ENCODE results near the gene RTN4RL2.

RTN4RL2 gene

DNA sequence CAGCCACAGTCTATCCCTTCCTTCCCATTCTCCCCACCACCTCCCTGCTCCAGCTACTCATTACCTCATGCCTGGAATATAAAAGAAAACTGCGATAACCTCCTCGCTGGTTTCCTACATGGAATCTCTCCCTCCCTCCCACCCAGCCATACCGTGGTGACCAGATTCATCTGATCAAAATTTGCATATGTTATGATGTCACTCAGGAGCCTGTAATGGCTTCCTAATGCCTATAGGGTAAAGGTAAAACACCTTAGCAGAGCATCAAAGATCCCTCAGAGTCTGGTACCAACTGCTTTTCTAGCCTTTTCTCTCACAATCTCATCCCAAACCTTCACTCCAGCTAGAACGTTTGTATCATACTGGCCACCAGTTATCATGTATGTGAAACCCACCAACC is 19.6 kb downstream of the RTN4RL2 start:
- no peak for DNase-seq (ENCODE audit: extremely low read depth in 1 of 2, low read depth in 1 of 2)

DNA sequence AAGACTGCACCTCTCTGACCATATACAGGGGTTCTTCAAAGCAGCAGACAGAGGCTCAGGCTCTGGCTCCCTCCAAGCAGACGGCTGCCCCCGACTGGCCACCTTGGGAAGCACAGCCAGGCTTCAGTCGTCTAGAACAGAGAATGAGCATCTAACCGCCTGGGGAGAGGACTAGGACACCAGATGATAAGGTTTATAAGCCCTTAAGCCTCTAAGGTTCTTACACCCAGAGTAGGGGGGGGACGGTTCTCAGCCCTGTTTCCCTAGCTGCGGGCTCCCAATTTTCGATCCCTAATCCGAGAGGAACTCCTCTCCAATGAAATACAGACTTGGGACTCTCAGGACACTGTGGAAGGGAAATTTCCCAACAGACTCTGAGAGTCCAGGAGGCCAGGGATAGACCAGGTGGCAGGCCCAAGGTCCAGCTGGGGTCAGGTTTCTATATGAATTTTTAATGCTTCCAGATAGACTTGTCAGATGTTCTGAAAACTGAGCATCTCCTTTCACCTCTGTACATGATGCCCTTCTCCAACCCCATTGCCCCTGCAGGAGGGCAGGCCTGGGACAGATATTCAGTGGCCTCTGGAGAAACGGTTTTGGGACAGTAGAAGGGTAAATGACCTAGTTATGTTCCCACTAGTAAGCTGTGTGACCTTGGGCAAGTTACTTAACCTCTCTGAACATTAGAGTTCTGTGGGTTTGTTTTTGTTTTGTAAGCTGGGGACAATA is 20.2 kb downstream of the RTN4RL2 start:
- DNase-seq (ENCODE audit: extremely low read depth in 1 of 2, low read depth in 1 of 2) = peak; percentile 40 to 64

DNA sequence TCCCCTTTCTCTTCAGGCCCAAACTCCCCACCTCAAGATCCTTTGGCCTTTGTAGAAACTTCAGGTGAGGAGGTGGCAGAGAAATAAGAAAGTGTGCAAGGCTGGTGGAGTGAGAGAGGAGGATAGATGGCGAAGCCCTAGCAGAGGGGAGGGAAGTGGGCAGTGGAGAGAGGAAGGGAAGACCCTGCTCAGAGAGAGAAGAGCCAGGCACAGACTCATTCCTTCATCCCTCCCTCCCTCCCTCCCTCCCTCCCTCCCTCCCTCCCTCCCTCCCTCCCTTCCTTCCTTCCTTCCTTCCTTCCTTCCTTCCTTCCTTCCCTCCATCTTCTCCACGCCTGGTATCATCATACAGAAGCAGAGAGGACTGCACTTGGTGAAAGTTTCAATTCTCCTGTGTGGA is 21.0 kb downstream of the RTN4RL2 start:
- no peak for DNase-seq (ENCODE audit: extremely low read depth in 1 of 2, low read depth in 1 of 2)

DNA sequence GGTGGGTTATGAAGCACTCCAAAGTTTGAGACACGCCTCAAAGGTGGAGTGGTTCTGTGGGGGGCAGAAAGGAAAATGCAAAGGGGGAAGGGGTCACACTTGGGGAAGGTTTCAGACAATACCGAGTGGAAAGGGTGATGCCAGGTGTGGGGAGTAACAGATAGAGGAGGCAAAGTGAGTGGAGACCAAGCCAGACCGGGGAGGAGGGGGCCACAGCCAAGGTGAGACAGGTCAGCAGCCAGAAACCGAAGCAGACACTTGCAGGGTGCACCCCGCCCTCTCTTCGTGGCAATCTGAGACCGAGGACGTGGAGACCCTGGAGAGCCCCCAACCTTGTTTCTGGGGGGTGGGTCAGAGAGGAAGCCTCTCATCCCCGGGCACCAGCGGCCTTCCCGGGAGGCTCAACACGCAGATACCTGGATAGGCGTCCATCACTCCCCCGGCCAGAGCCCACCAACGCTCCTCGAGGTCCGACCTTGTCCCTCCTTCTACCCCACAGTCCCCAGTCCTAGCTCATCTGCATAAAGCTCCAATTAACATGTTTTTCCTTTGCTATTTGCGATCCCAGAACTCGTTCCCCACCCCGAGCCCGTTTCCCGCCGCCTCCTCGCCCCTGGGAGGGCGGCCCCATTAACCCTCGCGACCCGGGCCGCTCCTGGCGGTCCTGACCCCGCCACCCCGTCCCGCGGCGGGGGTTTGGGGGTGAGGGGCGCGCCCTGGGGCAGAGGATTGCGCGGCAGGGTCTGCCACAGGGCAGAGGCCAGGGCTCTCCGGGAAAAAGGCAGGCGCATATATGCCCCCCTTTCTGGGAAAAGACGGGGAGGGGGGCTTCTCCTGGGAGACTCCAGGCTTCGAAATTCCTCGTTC is 21.8 kb downstream of the RTN4RL2 start:
- DNase-seq (ENCODE audit: extremely low read depth in 1 of 2, low read depth in 1 of 2) = no peak

DNA sequence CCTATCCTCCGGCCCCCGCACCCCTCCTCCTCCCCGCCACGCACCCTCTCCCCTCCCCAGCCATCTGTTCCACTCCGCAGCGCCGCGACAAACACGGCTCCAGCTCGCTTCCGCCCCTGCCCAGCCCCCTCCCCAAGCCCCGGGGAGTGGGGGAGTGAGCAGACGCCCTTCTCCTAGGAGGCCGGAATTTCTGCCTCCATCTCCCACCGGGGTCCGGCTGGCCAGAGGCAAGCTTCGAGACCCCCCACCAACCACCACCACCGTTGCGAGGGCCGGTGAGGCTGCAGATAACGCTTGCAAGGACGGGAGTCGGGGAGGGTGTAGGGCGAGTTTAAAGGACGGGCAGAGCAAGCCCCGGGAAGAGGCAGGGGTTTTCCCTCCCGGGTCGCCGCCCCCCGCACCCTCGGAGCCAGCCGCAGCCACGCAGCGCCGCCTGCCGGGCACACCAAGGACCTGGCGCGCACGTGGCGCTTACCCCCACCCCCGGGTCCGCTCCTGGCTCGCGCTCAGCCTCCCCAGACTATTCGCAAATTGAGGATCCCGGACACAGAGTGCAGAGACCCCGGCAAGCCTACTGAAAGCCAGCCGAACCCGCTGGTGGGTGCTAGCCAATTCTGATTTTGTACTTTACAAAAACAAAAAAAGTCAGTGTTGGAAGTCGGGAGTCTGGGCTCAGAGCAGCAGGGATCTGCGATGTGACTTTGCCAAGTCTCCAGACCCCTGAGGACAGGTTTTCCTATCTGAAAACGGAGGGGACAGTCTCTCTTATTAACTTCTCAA is 22.6 kb downstream of the RTN4RL2 start:
- DNase-seq (ENCODE audit: extremely low read depth in 1 of 2, low read depth in 1 of 2) = peak in 1 of 2 donors; percentile 55

DNA sequence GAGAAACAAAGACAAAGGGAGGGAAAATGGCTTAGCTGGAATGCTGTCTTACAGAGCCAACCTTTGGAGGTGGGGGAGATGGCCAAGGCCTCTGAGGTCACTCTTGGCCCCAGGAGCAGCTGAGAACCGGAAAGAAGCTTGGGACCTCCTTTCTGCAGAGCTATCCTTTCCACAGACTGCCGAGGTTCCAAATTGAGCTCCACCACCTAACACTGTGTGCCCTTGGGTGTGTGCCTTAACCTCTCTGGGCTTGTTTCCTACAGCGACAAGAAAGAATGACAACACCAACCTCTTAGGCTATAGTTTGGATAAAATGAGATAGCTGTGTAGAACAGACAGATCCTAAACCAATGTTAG is 23.2 kb downstream of the RTN4RL2 start:
- DNase-seq (ENCODE audit: extremely low read depth in 1 of 2, low read depth in 1 of 2) = no peak

DNA sequence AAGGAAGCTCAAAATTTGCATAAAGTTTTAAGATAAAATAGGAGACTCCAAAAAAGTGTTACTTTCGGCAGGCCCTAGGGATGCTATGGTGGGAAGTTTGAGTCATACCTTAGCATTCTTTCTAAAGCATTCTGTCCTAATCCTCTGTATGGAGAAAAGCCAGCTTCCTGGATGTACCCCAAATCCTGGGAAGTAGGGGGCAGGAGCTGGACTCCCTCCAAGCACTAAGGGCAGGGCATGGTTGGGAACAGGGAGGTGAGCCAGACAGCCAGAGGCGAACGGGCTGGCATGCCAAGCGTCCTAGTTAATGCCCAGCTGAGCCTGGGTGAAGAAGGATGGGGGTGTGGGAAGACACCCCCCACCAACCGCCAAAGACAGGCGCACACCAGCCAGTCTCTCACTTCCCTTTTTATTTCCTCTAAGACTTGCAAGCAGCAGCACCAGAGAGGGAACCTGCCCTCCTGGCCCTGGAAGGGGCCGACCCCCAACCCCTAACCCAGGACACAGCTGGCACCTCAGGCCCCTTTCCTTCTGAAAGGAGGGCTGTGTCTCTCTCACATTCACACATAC is 23.9 kb downstream of the RTN4RL2 start:
- no peak for DNase-seq (ENCODE audit: extremely low read depth in 1 of 2, low read depth in 1 of 2)

DNA sequence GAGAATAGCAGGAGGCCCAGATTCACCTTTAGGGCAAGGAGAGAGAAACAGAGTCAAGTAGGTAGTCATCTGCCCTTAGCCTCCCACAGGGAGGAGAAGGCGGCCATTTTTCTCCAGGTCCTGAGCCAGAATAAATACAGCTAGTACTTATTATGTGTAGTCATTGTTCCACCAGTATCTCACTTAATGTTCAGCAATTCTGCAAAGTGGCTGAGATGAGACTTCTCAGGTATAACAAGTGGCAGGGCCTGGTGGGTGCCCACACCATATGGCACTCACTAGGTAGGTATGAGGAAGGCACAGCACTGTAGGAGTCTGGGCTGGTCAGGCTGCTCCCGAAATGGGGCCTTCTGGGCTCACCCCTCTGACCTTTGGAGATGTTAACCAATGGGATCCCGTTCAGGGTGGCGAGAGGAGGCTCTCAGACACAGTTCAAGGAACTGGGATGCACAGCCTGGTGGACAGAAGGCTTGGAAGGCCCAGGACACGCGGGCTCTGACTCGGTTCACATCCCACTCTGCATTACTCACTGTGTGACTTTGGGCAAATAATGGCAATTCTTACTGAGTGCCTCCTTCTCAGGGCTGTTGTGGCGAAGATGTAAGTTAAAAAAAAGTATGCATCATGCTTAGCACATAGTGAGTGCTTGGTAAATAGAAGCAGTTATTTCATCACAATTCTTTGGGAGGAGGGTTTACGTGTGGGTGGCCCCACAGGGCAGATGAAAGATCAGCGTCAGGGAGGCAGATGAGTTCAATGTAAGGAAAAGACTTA is 25.1 kb downstream of the RTN4RL2 start:
- no peak for DNase-seq (ENCODE audit: extremely low read depth in 1 of 2, low read depth in 1 of 2)

DNA sequence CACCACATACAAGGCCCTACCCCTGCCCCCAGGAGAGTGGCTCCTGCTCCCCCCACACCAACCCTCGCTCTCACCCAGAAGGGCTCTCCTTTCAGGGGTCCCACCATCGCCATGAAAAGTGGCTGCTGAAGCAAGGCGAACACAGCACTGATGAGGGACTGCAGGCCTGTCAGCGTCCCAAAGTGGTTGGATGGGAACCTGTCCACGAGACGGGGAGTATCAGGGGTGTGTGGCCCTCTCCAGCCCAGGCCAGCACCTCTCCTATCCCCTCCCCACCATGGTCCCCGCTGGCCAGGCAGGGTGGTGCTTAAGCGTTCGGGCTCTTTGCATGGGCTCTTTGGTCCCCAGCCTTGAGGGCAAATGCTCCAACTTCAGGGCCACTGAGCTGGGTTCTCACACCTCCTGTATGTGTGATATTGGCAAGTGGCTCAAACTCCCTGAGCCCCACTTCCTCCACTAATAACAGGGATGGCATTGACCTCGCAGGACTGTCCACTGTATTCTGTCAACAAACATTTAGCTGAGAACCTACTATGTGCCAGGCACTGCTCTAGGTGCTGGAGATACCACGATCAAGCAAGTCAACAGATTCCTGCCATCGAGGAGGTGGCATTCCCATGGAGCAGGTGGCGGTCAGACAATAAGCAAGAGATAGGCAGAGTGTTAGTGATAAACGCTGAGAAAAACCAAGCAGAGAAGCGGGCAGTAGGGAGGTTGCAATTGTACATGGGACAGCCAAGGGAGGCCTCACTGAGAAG is 26.9 kb downstream of the RTN4RL2 start:
- no peak for DNase-seq (ENCODE audit: extremely low read depth in 1 of 2, low read depth in 1 of 2)

DNA sequence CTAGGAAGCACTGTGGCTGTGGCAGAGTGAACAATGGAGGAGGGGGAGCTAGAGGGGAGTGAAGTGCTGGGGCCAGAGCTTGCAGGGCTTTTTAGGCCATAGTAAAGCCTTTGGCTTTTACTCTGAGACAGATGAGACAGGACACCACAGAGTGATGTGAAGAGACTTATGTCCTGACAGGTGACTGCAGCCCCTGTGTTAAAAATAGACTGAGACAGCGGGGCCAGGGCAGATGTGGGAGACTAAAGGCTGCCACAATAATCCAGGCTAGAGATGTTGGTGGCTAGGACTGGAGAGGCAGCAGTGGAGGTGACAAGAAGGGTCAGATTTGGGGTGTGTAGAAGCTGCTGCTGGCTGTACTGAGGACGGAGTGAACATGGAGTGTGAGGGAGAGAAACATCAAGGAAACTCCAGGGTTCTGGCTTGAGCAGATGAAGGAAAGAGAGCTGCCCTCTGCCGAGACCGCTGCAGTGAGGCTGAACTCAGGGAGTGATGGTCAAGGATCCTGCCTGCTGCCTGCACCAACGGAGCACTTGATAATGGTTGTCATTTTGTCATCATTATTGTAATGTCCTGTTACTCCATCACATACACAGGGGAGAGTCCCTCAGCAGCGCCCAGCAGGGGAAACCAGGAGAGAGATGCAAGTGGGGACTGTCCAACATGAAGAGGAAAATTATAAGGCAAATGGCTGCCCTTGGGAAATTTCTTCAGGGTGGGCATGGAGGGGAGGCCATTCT is 27.8 kb downstream of the RTN4RL2 start:
- no peak for DNase-seq (ENCODE audit: extremely low read depth in 1 of 2, low read depth in 1 of 2)

DNA sequence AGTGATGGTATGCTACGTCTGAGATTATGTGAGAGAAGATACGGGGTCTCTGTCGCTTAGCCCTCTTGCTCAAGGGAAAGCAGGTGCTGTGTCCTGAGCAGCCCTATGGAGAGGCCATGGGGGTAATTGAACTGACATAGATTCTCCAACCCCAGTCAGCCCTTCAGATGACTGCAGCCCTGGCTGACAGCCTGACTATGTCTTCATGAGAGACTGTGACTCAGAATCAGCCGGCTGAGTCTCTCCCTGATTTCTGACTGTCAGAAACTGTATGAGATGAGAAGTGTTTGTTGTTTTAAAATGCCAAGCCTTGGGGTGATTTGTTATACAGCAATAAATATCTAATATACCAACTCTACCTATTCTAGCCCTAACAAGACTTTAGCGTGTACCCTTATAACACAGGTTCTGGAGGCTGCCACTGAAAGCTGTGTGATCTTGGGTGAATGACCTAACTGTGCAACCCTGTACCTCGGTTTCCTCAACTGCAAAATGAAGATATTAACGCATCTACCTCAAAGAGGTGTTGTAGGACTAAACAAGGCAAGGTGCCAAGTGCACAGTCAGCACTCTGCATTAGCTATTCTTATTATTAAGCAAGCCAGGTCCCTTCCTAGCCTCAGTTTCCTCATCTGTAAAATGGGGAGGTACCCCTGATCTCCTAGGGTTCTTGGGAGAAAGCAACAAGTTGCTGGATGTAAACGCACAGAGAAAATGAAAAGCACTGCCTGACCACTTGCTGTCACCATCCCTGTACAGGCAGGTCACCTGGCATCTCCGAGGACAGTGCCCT is 30.3 kb downstream of the RTN4RL2 start:
- no peak for DNase-seq (ENCODE audit: extremely low read depth in 1 of 2, low read depth in 1 of 2)

DNA sequence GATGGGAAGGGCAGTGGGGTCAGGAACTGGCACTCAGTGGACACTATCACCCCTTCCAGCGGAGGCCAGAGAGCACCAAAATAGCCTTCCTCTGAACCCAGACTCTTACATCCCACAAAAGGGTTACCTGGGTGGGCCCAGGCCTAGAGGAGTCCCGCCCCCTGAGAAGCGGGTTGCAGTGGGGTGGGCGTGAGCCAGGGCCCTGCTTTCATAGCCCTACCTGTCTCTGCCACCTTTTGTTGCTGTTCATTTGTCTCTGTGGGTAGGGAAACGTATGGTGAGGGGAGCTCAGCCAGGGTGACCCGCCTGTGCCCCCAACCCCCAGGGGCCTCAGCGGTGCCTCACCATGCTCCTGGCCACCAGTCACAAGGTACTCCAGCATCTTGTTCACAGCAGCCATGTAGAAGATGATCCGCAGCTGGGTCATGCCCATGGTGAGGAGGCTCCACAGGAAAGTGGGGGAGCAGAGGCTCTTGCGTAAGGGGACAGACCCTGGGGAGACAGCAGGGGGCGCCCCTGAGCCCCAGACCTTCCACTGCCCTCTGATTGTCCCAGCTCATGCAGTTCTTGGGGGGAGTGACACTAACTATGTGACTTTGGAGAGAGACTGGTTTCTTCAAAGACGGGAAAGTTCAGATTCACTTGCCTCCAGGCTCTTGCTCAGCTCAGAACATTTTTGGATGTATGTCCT is 31.2 kb downstream of the RTN4RL2 start:
- DNase-seq (ENCODE audit: extremely low read depth in 1 of 2, low read depth in 1 of 2) = peak in 1 of 2 donors; percentile 37

DNA sequence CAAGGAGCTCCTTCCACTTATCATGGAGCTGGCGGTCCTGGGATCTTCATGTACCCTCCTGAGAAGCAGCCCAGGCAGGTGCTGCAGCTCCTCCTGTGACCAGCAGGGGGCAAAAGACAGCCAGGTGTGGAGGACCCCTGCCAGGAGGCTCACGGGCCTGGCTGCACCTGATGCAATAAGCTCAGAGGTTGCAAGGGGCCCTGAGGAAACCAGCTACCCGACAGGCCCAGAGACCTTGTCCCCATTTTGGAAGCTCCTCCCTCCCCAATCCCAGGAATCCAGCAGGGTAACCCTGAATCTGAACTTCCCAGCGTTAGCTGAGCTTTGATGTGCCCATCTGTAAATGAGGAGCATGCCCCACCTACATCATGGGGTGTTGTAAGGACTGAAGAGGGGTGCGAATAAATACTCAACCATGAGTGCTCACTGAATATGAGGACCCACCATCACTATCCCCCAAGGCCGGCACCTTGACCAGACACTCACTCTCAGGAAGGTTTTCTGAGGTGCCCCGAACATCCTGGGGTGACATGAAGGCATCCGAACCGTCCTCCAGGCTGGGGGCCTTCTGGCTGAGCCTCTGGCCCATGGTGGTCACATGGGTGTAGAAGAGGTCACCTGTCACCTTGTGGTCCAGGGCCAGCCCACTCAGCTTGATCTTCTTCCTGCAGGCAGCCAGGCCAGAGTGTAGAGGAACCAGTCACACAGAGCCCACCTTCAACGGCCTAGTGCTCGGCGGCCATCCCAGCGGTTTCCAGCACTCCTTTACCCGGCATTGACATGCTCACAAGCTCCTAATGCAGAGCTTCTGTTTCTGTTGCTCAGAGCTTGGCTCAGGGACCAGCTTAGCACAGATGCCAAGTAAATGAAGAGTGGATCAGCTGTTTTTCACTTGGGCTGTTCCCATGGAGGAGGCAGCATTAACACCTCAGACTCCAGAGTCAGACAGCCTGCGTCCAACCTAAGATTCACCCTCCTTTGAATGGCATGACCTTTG is 33.5 kb downstream of the RTN4RL2 start:
- DNase-seq (ENCODE audit: extremely low read depth in 1 of 2, low read depth in 1 of 2) = peak; percentile 39 to 65

DNA sequence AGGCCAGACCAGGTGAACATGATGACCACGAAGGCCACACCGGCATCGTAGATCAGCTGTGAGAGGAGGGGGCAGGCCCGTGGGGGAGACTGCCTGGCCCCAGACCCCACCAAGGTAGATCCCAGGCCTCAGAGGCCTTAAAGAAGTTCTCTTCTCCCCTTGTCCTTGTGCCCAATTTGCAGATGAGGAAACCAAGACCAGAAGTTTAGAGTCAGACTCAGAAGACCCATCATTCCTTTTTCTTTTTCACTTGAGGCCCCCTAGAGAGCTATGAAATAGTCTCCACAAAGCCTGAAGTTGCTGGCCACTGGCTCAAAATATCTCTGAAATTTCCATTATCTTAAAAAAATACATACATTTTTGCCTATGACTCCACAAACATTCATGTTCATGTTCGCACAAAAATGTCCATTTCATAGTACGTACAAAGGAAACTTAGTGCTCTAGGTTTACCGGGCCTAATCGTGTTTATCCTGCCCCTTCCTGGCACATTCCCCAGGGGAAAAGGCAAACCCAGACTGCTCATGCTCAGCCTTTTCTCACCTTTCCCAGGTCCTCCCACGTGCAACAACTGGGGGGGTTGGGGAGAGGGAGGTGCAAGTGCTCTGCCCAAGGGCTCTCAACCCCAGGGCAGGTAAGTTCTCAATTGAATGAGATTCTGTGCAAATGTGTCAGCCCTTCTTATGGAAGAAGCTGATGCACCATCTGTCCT is 35.9 kb downstream of the RTN4RL2 start:
- DNase-seq (ENCODE audit: extremely low read depth in 1 of 2, low read depth in 1 of 2) = no peak

DNA sequence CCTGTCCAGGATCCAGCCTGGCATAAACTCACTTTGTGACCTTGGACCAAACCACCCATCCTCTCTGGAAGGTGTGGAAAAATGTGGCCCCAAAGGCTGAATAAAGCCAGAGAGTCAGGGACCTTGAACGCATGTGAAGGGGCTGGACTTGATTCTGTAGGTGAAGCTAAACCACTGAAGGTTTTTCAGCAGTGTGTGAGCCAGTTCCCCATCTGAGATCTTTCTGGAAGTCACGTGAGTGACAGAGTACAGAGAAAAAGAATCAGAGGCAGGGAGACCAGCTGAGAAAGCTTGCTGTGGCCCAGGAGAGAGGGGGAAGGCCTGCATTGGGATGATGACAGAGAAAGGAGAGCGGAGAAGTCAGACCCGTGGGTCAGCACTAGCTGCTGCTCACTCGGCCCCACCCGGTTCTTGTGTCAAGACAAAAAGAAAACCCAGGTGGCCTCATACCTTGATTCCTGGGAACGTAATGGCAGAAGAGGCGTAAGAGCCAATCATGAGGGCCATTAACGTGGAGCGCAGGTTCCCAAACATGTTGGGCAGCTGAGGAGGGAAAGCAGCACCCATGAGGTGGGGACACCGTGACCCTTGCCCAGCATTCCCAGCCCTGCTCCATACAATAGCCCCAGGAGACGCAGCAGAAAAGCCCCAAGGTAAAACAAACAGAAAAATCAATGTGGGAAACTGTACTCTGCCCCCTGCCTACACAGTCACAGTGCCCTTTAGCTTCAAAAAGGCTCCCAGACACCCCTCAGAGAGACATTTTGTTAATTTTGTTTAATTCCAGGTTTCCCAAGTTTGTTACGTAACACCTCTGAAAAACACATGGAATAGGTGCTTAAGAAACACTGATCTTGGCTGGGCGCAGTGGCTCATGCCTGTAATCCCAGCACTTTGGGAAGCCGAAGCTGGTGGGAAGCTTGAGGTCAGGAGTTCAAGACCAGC is 37.2 kb downstream of the RTN4RL2 start:
- DNase-seq (ENCODE audit: extremely low read depth in 1 of 2, low read depth in 1 of 2) = no peak
